Dedifferentiated amniotic fluid mesenchymal stem cell (primary cell): ENCODE measurements around the gene PDAP1.
"Not testable (repeated sequence)": the region's sequence is repeated elsewhere in the genome, so short reads cannot be mapped to it uniquely, and the experiment has no call there.

Source experiments
- DNase-seq: peaks from one replicate; pipeline ENCODE4 v3.0.0-alpha.2; 2016; ENCODE audit errors: extremely low spot score

Gene PDAP1

DNA sequence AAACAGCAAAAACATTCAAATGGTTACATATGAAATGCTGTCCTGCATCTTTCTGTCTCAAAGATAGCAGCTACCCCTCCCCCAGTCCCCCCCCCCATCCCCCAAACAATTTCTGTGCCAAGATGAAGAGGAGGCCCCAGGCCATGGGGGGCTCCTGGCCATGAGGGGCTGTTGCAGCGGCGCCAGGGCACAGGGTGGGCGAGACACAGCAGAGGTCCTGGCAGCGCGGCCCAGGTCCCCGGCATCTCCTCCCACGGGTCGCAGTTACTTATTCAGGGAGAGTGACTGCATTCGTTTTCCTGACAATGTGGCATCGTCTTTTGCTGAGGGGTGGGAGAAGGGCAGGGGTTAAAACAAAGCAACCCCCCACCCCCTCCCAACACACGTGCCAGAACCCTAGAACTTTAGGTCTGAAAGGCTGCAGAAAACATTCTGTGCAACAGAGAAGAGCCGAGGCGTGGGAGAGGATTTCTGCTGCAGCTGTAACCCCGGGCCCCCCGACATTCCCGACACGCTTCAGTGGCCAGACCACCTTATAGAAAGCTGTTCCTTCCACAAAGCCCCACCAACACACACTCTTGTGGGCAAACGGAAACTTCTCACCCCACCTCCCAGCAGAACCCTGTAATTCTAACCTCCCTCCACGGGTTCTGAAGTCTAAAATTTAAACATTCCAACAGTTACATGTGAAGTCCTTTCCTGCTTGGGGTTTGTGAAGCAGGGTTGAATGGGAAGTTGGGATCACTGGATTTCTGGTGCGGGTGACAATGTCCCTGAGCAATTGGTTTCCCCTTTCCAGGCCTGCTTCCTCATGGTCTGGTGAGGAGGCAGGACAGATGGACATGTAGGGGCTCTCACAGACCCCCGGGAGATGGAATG, 11.7 kb downstream of the PDAP1 start:
- DNase-seq = no peak

- DNase-seq = no peak
These were observed 12.6 kb downstream of the PDAP1 start for GRCh38 chr7:99395616-99396327.

DNA sequence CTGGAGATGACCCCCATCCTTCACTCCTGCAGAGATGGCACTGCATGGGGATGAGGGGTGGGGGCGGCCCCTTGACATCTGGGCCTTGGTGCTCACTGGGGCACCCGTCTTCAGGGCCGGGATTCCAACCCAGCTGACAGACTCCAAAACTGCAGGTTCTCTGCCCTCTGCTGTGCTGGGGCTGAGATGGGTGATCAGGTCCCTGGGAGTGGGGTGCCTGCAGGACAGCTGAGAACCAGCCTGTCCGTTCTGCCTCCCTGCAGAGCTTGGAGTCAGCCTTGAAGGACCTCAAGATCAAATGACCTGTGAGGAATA, 14.3 kb downstream of the PDAP1 start:
- DNase-seq = no peak

GRCh38 chr7:99393355-99394187, 14.8 kb downstream of the PDAP1 start:
- no peak for DNase-seq

GRCh38 chr7:99392659-99393354, 15.6 kb downstream of the PDAP1 start:
- no peak for DNase-seq

GRCh38 chr7:99392046-99392445, 16.4 kb downstream of the PDAP1 start:
- DNase-seq = no peak

GRCh38 chr7:99390941-99391602, 17.3 kb downstream of the PDAP1 start:
- DNase-seq = no peak

GRCh38 chr7:99389772-99390171, 18.6 kb downstream of the PDAP1 start:
- no peak for DNase-seq

DNA sequence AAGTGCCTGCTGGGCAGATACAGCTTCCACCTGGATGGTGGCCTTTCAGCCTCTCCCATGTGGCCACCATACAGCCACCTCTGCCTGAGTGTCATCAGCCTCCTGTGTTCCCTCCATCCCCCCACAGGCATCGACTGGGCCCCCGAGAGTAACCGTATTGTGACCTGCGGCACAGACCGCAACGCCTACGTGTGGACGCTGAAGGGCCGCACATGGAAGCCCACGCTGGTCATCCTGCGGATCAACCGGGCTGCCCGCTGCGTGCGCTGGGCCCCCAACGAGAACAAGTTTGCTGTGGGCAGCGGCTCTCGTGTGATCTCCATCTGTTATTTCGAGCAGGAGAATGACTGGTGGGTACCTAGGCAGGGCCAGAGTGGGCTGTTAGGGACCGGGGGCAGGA, 20.5 kb downstream of the PDAP1 start:
- no peak for DNase-seq

GRCh38 chr7:99387239-99387635, 21.2 kb downstream of the PDAP1 start:
- not testable (repeated sequence) for DNase-seq

DNA sequence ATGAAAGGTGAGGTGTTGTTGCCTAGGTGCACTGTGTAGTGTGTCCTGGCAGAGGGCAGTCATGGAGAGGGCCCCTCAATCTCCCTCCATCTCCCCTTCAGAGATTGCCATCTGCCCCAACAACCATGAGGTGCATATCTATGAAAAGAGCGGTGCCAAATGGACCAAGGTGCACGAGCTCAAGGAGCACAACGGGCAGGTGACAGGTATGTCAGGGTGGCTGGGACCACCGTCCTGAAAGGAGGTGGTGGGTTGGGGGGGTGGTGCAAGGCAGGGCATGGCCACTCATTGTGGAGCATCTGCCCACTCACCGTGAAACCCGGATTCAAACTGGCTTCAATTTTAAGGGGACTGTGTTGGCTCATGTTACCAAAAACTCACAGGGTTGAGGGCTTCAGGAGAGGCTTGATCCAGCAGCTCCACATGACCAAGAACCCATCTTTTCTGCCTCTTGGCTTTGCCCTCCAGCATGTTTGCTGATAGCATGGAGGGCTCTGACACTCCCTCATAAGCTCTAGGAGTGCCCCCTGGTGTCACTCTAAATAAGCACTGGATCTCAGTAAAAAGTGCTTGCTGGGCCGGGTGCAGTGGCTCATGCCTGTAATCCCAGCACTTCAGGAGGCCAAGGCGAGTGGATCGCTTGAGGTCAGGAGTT, 21.7 kb downstream of the PDAP1 start:
- DNase-seq = no peak

GRCh38 chr7:99385564-99385963, 22.8 kb downstream of the PDAP1 start:
- DNase-seq = no peak

- no peak for DNase-seq
These were observed 23.9 kb downstream of the PDAP1 start for GRCh38 chr7:99384523-99384922.

DNA sequence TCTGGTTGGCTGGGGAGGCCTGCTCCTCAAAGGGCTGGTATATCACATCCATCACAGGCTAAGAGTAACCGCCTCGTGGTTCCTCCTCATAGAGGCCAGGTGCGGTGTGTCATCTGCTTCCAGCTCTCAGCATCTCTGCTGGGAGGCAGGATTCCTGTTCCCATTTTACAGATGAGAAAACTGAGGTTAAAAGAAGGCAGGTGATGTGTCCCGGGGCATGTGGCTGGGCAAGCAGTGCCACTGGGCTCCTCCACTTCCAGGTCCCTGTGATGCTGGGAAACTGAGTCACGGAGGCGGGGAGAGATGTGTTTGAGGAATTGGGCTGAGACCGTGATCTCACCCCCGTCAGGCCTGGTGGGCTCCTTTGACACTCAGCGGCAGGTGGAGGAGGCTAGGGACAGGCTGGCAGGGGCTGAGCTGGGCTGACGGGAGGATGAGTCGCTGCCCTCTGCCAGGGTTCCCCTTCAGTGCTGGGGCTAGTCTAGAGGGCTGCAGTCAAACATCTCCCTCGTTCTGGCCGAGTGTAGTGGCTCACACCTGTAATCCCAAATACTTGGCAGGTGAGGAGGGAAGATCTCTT, 24.5 kb downstream of the PDAP1 start:
- no peak for DNase-seq

DNA sequence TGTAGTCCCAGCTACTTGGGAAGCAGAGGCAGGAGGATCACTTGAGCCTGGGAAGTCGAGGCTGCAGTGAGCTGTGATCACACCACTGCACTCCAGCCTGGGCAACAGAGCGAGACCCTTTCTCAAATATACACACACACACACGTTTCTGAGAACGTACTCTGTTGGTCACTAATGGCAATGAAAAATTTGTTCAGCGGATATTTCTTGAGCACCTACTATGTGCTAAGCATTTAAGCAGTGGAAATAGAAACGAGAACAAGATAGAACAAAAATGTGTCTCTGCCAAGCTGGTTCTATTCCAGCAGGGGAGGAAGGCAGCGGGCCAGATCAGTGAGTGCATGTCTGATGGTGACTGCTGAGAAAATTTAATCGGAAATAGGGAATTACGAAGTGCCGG, 25.2 kb downstream of the PDAP1 start:
- DNase-seq = no peak

GRCh38 chr7:99381664-99382075, 26.7 kb downstream of the PDAP1 start:
- no peak for DNase-seq

DNA sequence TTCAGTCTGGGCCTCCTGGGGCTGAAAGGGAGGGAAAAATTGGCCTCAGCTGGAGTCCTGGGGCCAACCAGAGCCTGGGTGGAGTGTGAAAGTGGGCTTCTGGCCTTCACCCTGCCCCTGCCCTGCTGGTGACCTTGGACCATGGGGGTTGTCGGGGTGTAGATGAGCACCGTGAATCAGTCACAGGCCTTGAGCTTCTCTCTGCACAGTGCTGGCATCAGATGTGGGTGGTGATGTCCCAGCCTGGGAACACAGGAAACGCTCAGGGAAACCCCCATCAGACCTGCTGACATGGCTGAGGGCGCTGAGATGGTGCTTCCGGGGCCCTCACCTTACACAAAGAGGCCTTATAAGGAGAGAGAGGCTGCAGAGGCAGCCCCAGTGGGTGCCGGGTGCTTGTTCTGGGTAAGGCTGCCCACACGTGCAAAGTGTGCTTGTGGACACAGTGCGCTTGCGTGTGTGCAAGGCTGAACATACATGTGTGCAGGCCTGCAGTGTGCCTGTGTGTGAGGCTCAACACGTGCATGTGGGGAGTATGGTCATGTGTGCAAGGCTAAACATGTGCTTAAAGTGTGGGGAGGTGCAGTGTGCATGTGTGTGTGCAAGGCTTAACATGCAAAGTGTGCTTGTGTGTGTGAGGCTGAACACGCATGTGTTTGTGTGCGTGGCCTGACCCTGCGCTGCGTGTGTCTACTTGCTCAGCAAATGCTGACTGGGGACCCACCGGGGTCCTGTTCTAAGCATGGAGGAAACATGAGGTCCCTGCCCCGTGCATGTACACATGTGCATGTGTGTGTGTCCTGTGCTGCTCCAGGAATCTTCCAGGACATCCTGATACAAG, 27.4 kb downstream of the PDAP1 start:
- no peak for DNase-seq

DNA sequence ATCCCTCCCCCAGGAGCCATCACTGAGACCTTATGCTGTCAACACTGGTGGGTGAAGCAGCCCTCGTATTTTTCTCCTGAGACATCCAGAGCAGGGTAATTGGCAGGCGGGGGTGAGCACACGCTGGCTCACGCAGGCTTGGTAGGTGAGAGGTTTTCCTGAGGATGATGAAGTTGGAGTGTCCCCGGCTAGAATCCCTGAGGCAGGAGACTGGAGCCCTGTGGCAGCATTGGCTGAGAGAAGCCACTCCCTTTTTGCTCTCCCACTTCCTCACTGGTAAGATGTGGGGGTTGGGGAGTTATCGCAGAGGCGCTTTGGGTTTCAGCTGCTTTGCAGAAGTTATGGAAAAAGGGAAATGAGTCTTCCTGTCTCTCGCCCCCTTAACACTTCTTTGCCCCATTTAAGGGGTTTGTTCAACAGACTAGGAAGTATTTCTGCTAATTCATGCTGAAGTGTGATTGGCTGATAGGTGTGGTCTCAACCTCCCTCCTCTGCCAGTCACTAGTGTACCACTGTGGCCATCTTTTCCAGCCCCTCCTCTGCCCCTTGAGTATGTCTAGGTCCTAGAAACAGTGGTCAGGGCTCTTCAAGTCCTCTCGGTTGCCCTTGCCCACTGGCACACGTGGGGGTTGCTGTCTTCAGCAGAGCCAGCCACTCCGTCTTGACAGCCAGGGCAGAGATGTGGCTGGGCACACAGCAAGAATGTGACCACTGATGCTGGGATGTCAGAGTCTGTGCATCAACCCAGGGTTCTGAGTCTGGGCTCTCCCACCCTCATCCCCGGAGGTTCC, 28.2 kb downstream of the PDAP1 start:
- DNase-seq = no peak

- not testable (repeated sequence) for DNase-seq
These were observed 28.7 kb downstream of the PDAP1 start for GRCh38 chr7:99379693-99380031.
